ENCODE measurements around the gene ST3GAL6. TPM values are rescaled to one million over a fixed set of nuclear protein-coding genes. Genes with fewer than 3 reads are reported as not detected.
"Not testable (repeated sequence)": the region's sequence is repeated elsewhere in the genome, so short reads cannot be mapped to it uniquely, and the experiment has no call there.

The ST3GAL6 gene
- polyA plus RNA-seq, 5 donors = 12.2 to 20.8 (median 17.2) TPM

GRCh38 chr3:98801043-98801747, 38.1 kb downstream of the ST3GAL6 start:
- no peak for DNase-seq

DNA sequence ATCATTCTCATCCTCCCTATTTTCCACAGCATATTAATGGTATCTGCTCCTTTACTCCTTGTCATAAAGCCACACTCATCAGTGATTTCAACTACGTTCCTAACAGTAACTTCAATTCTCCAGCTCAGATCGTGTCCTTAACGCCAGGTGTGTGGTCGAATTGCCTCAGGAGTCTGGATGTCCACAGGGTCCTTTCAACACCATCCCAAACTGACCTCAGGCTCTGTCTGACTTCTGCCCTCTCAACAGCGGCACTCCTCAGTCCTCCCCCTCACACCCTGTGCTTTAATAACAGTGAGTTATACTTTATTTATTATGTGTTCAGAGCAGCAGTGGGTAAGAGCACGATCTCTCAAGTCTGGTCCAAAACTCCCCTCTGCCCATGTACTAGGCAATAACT, 42.4 kb downstream of the ST3GAL6 start:
- DNase-seq = no peak

GRCh38 chr3:98806521-98806920, 43.4 kb downstream of the ST3GAL6 start:
- no peak for DNase-seq

- no peak for DNase-seq
Measured at GRCh38 chr3:98807011-98807410, 43.9 kb downstream of the ST3GAL6 start.

DNA sequence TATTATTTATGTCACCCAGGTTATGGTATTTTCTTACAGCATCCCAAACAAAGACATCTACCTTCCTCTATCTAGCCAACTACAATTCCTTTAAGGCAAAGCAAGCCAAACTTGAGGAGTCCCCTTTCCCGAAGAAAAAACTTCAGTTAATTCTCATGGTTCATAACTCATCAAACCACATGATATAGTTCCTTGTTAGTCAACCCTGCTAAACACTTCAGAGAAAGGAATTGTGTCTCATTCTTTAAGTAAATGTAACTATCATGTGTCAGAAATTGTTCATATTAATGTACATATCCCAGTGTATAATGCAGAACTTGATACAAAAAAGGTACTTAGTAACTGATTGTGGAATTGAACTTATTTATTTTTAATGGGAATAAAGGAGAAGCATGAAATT, 44.4 kb downstream of the ST3GAL6 start:
- DNase-seq = no peak

DNA sequence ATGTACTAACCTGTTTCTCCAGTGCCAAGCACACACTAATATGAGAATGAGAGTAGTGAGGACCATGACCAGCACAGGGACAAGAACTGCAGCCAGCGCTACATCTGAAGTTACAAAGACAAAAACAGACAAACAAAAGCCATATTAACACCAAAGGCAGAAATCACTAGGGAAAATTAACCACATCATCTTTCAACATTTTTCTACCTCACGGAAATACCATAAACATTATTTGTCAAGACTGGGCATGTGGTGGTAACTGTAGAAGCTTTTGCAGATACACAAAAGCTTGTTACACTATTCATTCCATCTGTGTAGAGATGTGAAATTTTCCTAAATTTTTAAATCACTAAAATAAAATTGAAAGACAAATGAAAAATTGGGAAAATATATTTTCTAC, 44.9 kb downstream of the ST3GAL6 start:
- DNase-seq = no peak

- no peak for DNase-seq
Measured at GRCh38 chr3:98809557-98809956, 46.4 kb downstream of the ST3GAL6 start.

DNA sequence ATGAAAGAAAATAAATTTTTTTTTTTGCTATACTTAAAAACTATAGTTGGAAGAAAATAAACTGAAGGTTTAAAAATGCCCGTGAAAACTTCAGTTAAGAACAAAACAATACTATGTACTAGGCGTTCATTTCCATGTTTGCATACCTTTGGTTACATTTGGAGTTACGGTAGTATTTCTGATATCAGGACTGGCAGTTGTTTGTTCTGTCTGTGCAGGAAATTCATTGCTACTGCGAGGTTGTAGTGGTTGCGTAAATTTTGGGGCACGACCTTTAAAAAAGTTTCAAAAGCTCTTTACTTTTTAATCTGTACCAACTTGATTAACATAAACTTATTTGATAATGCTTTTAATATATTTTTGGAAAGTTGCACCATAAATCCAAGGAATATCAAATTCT, 47.9 kb downstream of the ST3GAL6 start:
- no peak for DNase-seq

DNA sequence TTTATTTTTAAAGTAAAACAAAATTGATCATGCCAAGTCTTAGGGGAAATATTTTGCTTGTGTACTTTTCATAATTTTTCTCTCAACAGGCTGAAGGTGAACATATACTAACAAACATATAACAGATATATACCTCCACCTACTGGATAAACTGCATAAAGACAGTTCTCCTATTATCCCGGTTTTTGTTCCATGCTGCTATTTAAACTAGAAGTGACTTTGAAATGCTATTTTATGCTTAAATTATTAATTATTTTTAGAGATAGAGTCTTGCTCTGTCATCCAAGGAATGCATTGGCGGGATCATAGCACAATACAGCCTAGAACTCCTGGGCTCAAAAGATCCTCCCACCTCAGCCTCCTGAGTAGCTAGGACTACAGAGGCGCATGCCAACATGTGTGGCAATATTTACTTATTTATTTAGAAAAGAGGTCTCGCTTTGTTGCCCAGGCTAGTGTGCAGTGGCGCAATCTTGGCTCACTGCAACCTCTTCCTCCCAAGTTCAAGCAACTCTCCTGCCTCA, 49.8 kb downstream of the ST3GAL6 start:
- no peak for DNase-seq

GRCh38 chr3:98814817-98815420, 51.8 kb downstream of the ST3GAL6 start:
- DNase-seq = no peak

DNA sequence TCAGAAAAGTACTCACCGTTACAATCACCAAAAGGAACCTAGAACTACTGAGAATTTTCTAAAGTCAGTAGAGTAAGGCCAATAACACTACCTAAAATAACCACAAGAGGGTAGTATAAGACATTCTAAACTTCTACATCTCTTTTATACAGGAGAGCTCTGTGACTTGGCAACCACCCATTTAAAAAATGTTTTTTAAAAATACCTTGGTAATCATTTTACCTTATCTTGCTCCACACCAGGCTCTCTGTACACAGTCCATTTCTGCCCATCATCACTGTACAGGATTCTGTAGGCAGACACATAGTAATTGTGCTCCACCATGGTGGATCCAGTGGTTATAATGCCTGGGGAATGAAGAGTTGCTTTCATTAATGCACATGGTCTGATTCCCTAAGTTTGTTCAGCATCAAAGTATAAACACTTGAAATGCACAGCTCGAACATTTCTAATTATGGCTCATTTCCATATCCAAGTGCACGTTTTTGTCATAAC, 54.5 kb downstream of the ST3GAL6 start:
- DNase-seq = peak; percentile 34 to 55

GRCh38 chr3:98821063-98821462, 57.9 kb downstream of the ST3GAL6 start:
- DNase-seq = no peak

GRCh38 chr3:98823791-98824190, 60.7 kb downstream of the ST3GAL6 start:
- DNase-seq = no peak

DNA sequence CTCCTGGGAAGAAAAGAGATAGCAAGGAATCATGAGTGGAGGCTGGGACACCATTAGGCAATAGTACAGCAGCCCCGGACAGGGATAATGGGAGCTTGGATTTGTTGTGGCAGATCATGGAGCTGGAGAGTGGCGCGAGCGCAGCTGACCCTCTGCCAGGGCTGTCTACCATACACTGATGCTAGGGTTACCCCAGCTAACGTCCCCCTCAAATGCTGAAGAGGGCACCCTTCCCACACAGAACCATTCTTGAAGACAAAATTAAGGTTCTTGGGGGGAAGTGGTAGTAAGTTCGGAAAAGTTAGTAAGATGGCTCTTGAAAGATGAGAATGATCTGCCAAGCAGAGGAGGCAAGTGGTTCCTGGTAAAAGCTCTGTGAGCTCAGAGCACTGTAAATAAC, 61.1 kb downstream of the ST3GAL6 start:
- DNase-seq = no peak

DNA sequence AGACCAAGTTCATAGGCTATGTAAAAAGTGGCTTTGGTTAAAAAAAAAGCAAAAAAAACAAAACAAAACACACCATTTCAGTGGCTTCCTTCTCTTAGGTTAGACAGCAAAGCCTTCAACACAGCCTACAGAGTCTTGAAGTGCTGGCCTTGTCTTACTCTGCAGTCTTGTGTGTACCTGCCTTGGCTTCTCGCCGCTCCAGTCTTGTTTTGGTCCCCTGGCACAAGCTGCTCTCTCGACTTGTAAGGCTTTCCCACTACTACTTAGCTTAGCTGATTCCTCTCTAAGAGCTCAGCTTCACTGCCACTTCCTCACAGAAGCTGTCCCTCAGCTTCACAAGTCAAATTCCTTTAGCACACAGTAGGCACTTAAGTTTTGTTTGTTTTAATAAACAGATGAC, 63.0 kb downstream of the ST3GAL6 start:
- DNase-seq = no peak

DNA sequence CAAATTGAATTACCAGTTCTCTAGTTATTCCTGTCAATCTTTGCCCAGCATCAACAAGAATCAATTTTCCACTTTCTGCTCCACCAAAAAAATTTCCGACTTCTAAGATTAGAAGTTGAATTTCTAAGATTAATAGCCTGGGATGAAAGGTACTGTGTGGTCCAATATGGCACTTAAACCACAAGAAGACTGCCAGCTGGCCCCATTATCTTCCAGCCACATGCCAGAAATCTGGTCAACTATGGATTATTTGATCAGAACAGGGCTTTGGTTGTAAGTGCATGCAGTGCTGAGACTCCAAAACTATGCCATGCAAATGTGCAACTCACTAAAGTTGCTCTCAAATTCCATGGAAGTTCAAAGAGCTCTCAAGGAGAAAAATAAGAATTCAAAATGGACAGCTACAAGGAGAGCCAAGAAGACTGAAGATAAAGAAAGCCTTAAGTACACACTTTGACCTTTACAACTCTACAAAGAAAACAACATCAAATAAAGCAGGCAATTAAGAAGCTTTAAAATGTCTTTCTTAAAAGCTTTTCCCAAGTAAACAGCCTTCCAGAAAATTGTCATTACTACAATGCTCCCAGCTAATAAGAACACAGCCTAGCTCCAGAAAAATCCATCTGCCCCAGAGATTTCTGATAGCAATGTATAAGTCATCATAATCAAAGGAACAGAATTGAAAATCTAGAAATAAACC, 64.2 kb downstream of the ST3GAL6 start:
- no peak for DNase-seq

GRCh38 chr3:98829246-98829832, 66.2 kb downstream of the ST3GAL6 start:
- no peak for DNase-seq

DNA sequence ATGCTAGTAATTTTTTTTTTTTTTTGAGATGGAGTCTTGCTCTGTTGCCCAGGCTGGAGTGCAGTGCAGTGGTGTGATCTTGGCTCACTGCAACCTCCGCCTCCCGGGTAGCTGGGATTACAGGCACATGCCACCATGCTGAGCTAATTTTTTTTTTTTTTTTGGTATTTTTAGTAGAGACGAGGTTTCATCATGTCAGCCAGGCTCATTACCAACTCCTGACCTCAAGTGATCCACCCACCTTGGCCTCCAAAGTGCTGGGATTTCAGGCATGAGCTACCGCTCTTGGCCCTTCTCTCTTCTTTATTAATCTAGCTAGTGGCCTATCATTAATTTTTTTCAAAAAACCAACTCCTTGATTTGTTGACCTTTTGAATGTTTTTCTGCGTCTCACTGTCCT, 67.9 kb downstream of the ST3GAL6 start:
- DNase-seq = not testable (repeated sequence)

DNA sequence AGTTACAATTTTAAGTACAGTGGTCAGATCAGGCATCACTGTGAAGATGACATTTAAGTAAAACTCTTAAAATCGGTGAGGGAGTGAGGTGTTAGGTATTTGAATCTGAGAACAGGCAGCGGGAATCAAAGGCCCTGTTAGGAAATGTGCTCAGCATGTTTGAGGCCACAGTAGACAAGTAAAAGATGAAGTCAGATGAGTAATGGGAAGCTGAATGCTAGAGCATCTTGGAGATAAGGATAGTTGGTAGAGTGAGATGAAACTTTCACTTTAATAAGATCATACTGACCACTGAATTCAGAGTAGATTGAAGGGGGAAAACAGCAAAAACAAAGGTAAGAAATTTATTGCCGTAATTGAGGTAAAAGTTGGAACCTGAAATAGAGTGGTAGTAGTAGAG, 76.7 kb downstream of the ST3GAL6 start:
- no peak for DNase-seq

- DNase-seq = no peak
Measured at GRCh38 chr3:98843266-98843959, 80.3 kb downstream of the ST3GAL6 start.
